Naive thymus-derived CD8-positive, alpha-beta T cell (primary cell): ENCODE results near the gene C2CD2. TPM values are rescaled to one million over a fixed set of nuclear protein-coding genes. Genes with fewer than 3 reads are reported as not detected.
"Not testable (repeated sequence)": the region's sequence is repeated elsewhere in the genome, so short reads cannot be mapped to it uniquely, and the experiment has no call there.

ENCODE experiments used
- ATAC-seq, 2 donors: fragments of 150-1000 bp; cut with Tn5 transposase in 1 of 2; sonication (Bioruptor Pico), chemical (Tn5 transposase) in 1 of 2; 1 replicate in 1 of 2; 2 replicates in 1 of 2; pipeline ENCODE4 v1.10.0; 2021; ENCODE audit warnings: mild to moderate bottlenecking in 2 of 2, moderate library complexity in 2 of 2
- POLR2A ChIA-PET: fragments of 350-600 bp; sonication (Branson Sonifier 250); formaldehyde crosslinking; loops from one replicate; lab custom pipeline; 2021; ENCODE audit warnings: antibody characterized with exemption; lab: Charles Lee
- DNase-seq, 10 donors: peaks; one replicate each; pipeline versions ENCODE4 v3.0.0 to v3.0.0-alpha.2; 2020 to 2022
- H3K27ac Mint-ChIP-seq, 10 donors: one replicate each; pipeline ENCODE4 v1.8.0; 2020 to 2022; ENCODE audit warnings: mild to moderate bottlenecking in 10 of 10, mixed read lengths in 10 of 10, moderate library complexity in 4 of 10, inconsistent platforms in 1 of 10
- H3K27me3 Mint-ChIP-seq, 5 donors: one replicate each; pipeline ENCODE4 v1.8.0; 2021 to 2022; ENCODE audit warnings: mixed read lengths in 5 of 5
- H3K36me3 Mint-ChIP-seq, 3 donors: one replicate each; pipeline ENCODE4 v1.8.0; 2020 to 2022; ENCODE audit warnings: mixed read lengths in 3 of 3, mild to moderate bottlenecking in 2 of 3, inconsistent platforms in 1 of 3
- H3K4me1 Mint-ChIP-seq, 4 donors: one replicate each; pipeline ENCODE4 v1.8.0; 2021 to 2022; ENCODE audit warnings: mixed read lengths in 4 of 4
- H3K4me3 Mint-ChIP-seq, 10 donors: one replicate each; pipeline ENCODE4 v1.8.0; 2020 to 2022; ENCODE audit warnings: mild to moderate bottlenecking in 10 of 10, mixed read lengths in 10 of 10, moderate library complexity in 6 of 10, inconsistent platforms in 1 of 10
- H3K9me3 Mint-ChIP-seq, 9 donors: one replicate each; pipeline ENCODE4 v1.8.0; 2020 to 2022; ENCODE audit warnings: mixed read lengths in 9 of 9, mild to moderate bottlenecking in 3 of 9, inconsistent platforms in 1 of 9, moderate library complexity in 1 of 9
- polyA plus RNA-seq, 3 donors: library from polyadenylated mRNA; unstranded; fragments of 300-500 nt; fragmentation: Illumina TruSeq; gene quantifications; one replicate each; pipeline ENCODE4 v1.2.3, GENCODE V29; 2021
- total RNA-seq, 8 experiments: library from RNA in 2 of 8; stranded (reverse) in 2 of 8; gene quantifications; one replicate each; pipeline ENCODE4 v1.2.3 and lab custom pipeline; 2021 to 2026

The C2CD2 gene
- total and polyA plus RNA-seq, 5 experiments from 2014 or later: 2.4 to 14.6 (median 3.7) TPM

GRCh38 chr21:41964171-41964570 is 10.4 kb upstream of the C2CD2 start:
- Mint-ChIP-seq H3K27me3 (peaks cover 0 to 19% (median 2%) of the 10 kb centered on the region in 5 donors), H3K4me3 (no peak overlapping the region), H3K27ac (peak overlapping the region in 1 of 10 donors; percentile 21), H3K36me3 (no peaks in the 10 kb centered on the region), H3K9me3 (no peaks in the 10 kb centered on the region), H3K4me1 (peaks cover 7 to 19% (median 11%) of the 10 kb centered on the region in 4 donors)
- no peak for ATAC-seq
- DNase-seq: no peak
- POLR2A ChIA-PET: interaction anchor here (0.7 kb wide), 1 partner anchor 27 kb away, joined by 3 read pairs; no protein-coding TSS in a partner anchor

GRCh38 chr21:41962425-41962966 is 8.7 kb upstream of the C2CD2 start:
- POLR2A ChIA-PET: no interaction called here
- peak in 1 of 10 donors; percentile 31 for DNase-seq
- Mint-ChIP-seq H3K27ac (peak overlapping the region in 2 of 10 donors; percentile 24 to 52), H3K4me1 (peaks cover 7 to 19% (median 11%) of the 10 kb centered on the region in 4 donors), H3K4me3 (no peak overlapping the region), H3K36me3 (no peaks in the 10 kb centered on the region), H3K9me3 (no peaks in the 10 kb centered on the region), H3K27me3 (peaks cover 0 to 19% (median 4%) of the 10 kb centered on the region in 5 donors)
- no peak for ATAC-seq

GRCh38 chr21:41961753-41962152 is 7.9 kb upstream of the C2CD2 start:
- DNase-seq (no peak), ATAC-seq (no peak)
- Mint-ChIP-seq H3K9me3 (no peaks in the 10 kb centered on the region), H3K27me3 (peaks cover 0 to 20% (median 4%) of the 10 kb centered on the region in 5 donors), H3K4me1 (peaks cover 10 to 19% (median 14%) of the 10 kb centered on the region in 4 donors), H3K36me3 (no peaks in the 10 kb centered on the region), H3K4me3 (peak overlapping the region in 1 of 10 donors; percentile 6), H3K27ac (peak overlapping the region in 1 of 10 donors; percentile 71)
- POLR2A ChIA-PET: interaction anchor here (0.6 kb wide), 2 partner anchors 139 to 1047 kb away, joined by 3 to 6 read pairs; no protein-coding TSS in a partner anchor

GRCh38 chr21:41961282-41961701 is 7.5 kb upstream of the C2CD2 start:
- H3K4me1 Mint-ChIP-seq: peaks cover 10 to 19% (median 14%) of the 10 kb centered on the region in 4 donors
- ATAC-seq: no peak
- H3K36me3 Mint-ChIP-seq: no peaks in the 10 kb centered on the region
- no peak overlapping the region for H3K4me3 Mint-ChIP-seq
- peaks cover 0 to 22% (median 4%) of the 10 kb centered on the region in 5 donors for H3K27me3 Mint-ChIP-seq
- no peak for DNase-seq
- no peaks in the 10 kb centered on the region for H3K9me3 Mint-ChIP-seq
- H3K27ac Mint-ChIP-seq: peak overlapping the region in 2 of 10 donors; percentile 40 to 71
- POLR2A ChIA-PET: interaction anchor here (0.6 kb wide), 2 partner anchors 139 to 1047 kb away, joined by 3 to 6 read pairs; no protein-coding TSS in a partner anchor

GRCh38 chr21:41960386-41960785 is 6.6 kb upstream of the C2CD2 start:
- Mint-ChIP-seq H3K9me3 (no peaks in the 10 kb centered on the region), H3K36me3 (no peaks in the 10 kb centered on the region), H3K27me3 (peaks cover 0 to 25% (median 3%) of the 10 kb centered on the region in 5 donors), H3K4me3 (no peak overlapping the region), H3K27ac (peak overlapping the region in 3 of 10 donors; percentile 29 to 51 (median 48)), H3K4me1 (peaks cover 9 to 21% (median 14%) of the 10 kb centered on the region in 4 donors)
- no peak for DNase-seq
- ATAC-seq: no peak
- POLR2A ChIA-PET: no interaction called here

GRCh38 chr21:41959697-41960096 is 5.9 kb upstream of the C2CD2 start:
- Mint-ChIP-seq H3K4me1 (peaks cover 13 to 23% (median 16%) of the 10 kb centered on the region in 4 donors), H3K27me3 (peaks cover 4 to 32% (median 8%) of the 10 kb centered on the region in 5 donors)
- H3K9me3 Mint-ChIP-seq, ATAC-seq, H3K36me3 Mint-ChIP-seq, H3K4me3 Mint-ChIP-seq, DNase-seq, POLR2A ChIA-PET, H3K27ac Mint-ChIP-seq: not testable (repeated sequence)

GRCh38 chr21:41958886-41959563 is 5.2 kb upstream of the C2CD2 start:
- Mint-ChIP-seq H3K4me1 (peaks cover 20 to 30% (median 21%) of the 10 kb centered on the region in 4 donors), H3K27ac (no peak overlapping the region), H3K27me3 (peaks cover 8 to 37% (median 12%) of the 10 kb centered on the region in 5 donors), H3K36me3 (no peaks in the 10 kb centered on the region), H3K4me3 (no peak overlapping the region), H3K9me3 (no peaks in the 10 kb centered on the region)
- POLR2A ChIA-PET: no interaction called here
- ATAC-seq: no peak
- no peak for DNase-seq

- no peaks in the 10 kb centered on the region for H3K36me3 Mint-ChIP-seq
- no peak for DNase-seq
- POLR2A ChIA-PET: interaction anchor here (1.2 kb wide), 1 partner anchor 10 kb away, joined by 3 read pairs; no protein-coding TSS in a partner anchor
- peaks cover 20 to 30% (median 21%) of the 10 kb centered on the region in 4 donors for H3K4me1 Mint-ChIP-seq
- no peak overlapping the region for H3K27ac Mint-ChIP-seq
- ATAC-seq: no peak
- peaks cover 8 to 36% (median 12%) of the 10 kb centered on the region in 5 donors for H3K27me3 Mint-ChIP-seq
- no peaks in the 10 kb centered on the region for H3K9me3 Mint-ChIP-seq
- no peak overlapping the region for H3K4me3 Mint-ChIP-seq
These were observed 4.4 kb upstream of the C2CD2 start for GRCh38 chr21:41957991-41958766.

GRCh38 chr21:41956926-41957729 is 3.3 kb upstream of the C2CD2 start:
- H3K4me3 Mint-ChIP-seq: no peak overlapping the region
- DNase-seq: no peak
- peak overlapping the region in 2 of 10 donors; percentile 12 to 89 for H3K27ac Mint-ChIP-seq
- POLR2A ChIA-PET: interaction anchor here (1.2 kb wide), 1 partner anchor 9 kb away, joined by 3 read pairs; no protein-coding TSS in a partner anchor
- no peaks in the 10 kb centered on the region for H3K36me3 Mint-ChIP-seq
- H3K27me3 Mint-ChIP-seq: peaks cover 8 to 29% (median 12%) of the 10 kb centered on the region in 5 donors
- H3K4me1 Mint-ChIP-seq: peaks cover 21 to 29% (median 25%) of the 10 kb centered on the region in 4 donors
- ATAC-seq: no peak
- no peaks in the 10 kb centered on the region for H3K9me3 Mint-ChIP-seq

- ATAC-seq: no peak
- no peak overlapping the region for H3K27ac Mint-ChIP-seq
- peak overlapping the region in 4 of 10 donors; percentile 6 to 62 (median 36) for H3K4me3 Mint-ChIP-seq
- H3K27me3 Mint-ChIP-seq: peaks cover 6 to 23% (median 12%) of the 10 kb centered on the region in 5 donors
- H3K9me3 Mint-ChIP-seq: no peaks in the 10 kb centered on the region
- POLR2A ChIA-PET: no interaction called here
- H3K36me3 Mint-ChIP-seq: no peaks in the 10 kb centered on the region
- peaks cover 12 to 19% (median 17%) of the 10 kb centered on the region in 4 donors for H3K4me1 Mint-ChIP-seq
- no peak for DNase-seq
These were observed 1.7 kb upstream of the C2CD2 start for GRCh38 chr21:41955516-41955915.

- Mint-ChIP-seq H3K27ac (peak overlapping the region in 4 of 10 donors; percentile 17 to 71 (median 38)), H3K9me3 (no peaks in the 10 kb centered on the region), H3K4me3 (peak overlapping the region; percentile 12 to 77 (median 66)), H3K36me3 (no peaks in the 10 kb centered on the region), H3K4me1 (peaks cover 12 to 19% (median 17%) of the 10 kb centered on the region in 4 donors), H3K27me3 (peaks cover 6 to 23% (median 12%) of the 10 kb centered on the region in 5 donors)
- ATAC-seq (no peak), DNase-seq (no peak)
- POLR2A ChIA-PET: no interaction called here
These were observed 1.1 kb upstream of the C2CD2 start for GRCh38 chr21:41954654-41955499.
